ENCODE data around the gene TCF4. TPM values are rescaled to one million over a fixed set of nuclear protein-coding genes. Genes with fewer than 3 reads are reported as not detected.

The TCF4 gene
- total and polyA plus RNA-seq, 4 donors: 14.3 to 356 (median 73.0) TPM

DNA sequence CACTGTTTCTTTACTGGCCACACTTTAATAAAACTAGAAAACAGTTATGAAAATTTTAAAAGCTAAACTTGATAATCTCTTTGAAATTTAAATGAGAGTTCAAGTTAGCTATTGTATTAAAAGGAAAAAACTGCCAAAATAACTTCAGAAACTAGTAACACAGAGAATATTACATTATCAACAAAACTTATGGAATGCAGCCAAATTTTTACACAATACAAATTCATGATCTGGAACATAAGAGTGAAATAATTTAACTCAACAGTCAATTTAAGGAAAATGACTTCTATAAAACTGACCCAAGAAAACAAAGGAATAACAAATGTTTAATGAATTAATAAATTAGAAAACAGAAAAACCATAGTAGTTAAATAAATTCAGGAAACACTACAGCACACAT lies 65.0 kb downstream of the TCF4 start:
- TF ChIP-seq, protein P1, sequence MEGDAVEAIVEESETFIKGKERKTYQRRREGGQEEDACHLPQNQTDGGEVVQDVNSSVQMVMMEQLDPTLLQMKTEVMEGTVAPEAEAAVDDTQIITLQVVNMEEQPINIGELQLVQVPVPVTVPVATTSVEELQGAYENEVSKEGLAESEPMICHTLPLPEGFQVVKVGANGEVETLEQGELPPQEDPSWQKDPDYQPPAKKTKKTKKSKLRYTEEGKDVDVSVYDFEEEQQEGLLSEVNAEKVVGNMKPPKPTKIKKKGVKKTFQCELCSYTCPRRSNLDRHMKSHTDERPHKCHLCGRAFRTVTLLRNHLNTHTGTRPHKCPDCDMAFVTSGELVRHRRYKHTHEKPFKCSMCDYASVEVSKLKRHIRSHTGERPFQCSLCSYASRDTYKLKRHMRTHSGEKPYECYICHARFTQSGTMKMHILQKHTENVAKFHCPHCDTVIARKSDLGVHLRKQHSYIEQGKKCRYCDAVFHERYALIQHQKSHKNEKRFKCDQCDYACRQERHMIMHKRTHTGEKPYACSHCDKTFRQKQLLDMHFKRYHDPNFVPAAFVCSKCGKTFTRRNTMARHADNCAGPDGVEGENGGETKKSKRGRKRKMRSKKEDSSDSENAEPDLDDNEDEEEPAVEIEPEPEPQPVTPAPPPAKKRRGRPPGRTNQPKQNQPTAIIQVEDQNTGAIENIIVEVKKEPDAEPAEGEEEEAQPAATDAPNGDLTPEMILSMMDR (IDR thresholded peaks at IDR 0.05; ENCODE audit: control extremely low read depth, extremely low read depth): no peak
- Histone ChIP-seq H3K36me3 (ENCODE audit: control insufficient read depth in 4 of 4, insufficient read depth in 4 of 4, low read length in 4 of 4) (no peaks in the 10 kb centered on the region), H3K27me3 (ENCODE audit: control insufficient read depth in 3 of 3, insufficient read depth in 3 of 3, low read length in 2 of 3) (no peaks in the 10 kb centered on the region), H3K9ac (ENCODE audit: insufficient read depth in 1 of 2, low read length in 2 of 2) (no peak overlapping the region), H3K27ac (ENCODE audit: low read depth in 1 of 2, low read length in 1 of 2) (no peak overlapping the region), H3K4me1 (ENCODE audit: control insufficient read depth in 5 of 5, insufficient read depth in 5 of 5, low read length in 5 of 5) (peaks cover 0 to 13% (median 2%) of the 10 kb centered on the region in 5 donors), H3K4me3 (no peak overlapping the region), H3K9me3 (ENCODE audit: control insufficient read depth in 4 of 4, insufficient read depth in 3 of 4, low read length in 3 of 4) (no peaks in the 10 kb centered on the region)
- ATAC-seq (ENCODE audit: insufficient read depth, low FRiP score) (no peak), DNase-seq (peak in 2 of 3 donors; percentile 54 to 62)

DNA sequence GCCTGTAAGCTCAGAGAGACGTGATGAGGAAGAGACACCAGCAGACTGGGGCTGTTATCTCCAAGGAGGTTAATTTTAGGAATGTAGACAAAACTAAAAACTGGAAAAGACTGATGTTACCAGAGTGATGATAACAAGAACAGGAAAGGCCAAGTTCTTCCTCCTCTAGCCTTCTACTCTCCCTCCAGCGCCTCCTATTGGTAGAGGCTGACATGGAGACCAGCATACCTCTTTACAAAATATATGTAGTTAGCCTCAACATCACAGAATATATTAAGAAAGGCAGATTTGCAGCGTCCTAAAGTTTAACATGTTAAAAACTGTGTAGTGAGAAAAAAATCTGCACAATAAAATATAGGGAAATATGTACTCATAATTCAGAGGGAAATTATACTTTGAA lies 66.0 kb downstream of the TCF4 start:
- ATAC-seq (ENCODE audit: insufficient read depth, low FRiP score) (no peak), DNase-seq (no peak)
- H3K36me3 ChIP-seq (ENCODE audit: control insufficient read depth in 4 of 4, insufficient read depth in 4 of 4, low read length in 4 of 4): peaks cover 0 to 3% (median 0%) of the 10 kb centered on the region in 4 donors
- H3K9ac ChIP-seq (ENCODE audit: insufficient read depth in 1 of 2, low read length in 2 of 2): no peak overlapping the region
- TF ChIP-seq, protein P1 (IDR thresholded peaks at IDR 0.05; ENCODE audit: control extremely low read depth, extremely low read depth): no peak
- WGBS, 2 donors: 72% methylated on average over 3 of the region's 3 CpGs
- no peak overlapping the region for H3K27ac ChIP-seq (ENCODE audit: low read depth in 1 of 2, low read length in 1 of 2)
- H3K4me1 ChIP-seq (ENCODE audit: control insufficient read depth in 5 of 5, insufficient read depth in 5 of 5, low read length in 5 of 5): peaks cover 0 to 13% (median 2%) of the 10 kb centered on the region in 5 donors
- no peaks in the 10 kb centered on the region for H3K27me3 ChIP-seq (ENCODE audit: control insufficient read depth in 3 of 3, insufficient read depth in 3 of 3, low read length in 2 of 3)
- no peak overlapping the region for H3K4me3 ChIP-seq
- H3K9me3 ChIP-seq (ENCODE audit: control insufficient read depth in 4 of 4, insufficient read depth in 3 of 4, low read length in 3 of 4): no peaks in the 10 kb centered on the region

DNA sequence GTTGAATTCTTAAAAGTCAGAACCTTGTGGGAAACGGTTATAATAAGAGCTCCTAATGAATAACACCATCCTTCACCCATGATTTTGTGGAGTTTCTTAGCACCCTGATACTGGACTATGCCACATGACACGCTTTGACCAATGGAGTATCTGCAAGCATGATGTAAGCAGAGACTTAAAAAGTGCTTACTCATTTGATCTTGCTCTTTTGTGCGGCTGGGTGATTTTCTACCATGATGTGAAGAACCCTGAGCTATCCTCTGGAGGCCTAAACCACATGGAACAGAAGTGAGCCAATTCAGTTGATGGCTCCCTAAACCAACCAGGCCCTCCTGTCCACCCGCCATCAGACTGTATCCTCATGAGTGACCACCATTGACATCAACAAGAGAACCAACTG lies 70.9 kb downstream of the TCF4 start:
- TF ChIP-seq, protein P1 (IDR thresholded peaks at IDR 0.05; ENCODE audit: control extremely low read depth, extremely low read depth): no peak
- H3K27ac ChIP-seq (ENCODE audit: low read depth in 1 of 2, low read length in 1 of 2): no peak overlapping the region
- no peaks in the 10 kb centered on the region for H3K27me3 ChIP-seq (ENCODE audit: control insufficient read depth in 3 of 3, insufficient read depth in 3 of 3, low read length in 2 of 3)
- H3K9ac ChIP-seq (ENCODE audit: insufficient read depth in 1 of 2, low read length in 2 of 2): no peak overlapping the region
- no peak overlapping the region for H3K4me3 ChIP-seq
- DNase-seq: no peak
- WGBS, 2 donors: 91 to 93% methylated on average over 4 of the region's 4 CpGs
- H3K4me1 ChIP-seq (ENCODE audit: control insufficient read depth in 5 of 5, insufficient read depth in 5 of 5, low read length in 5 of 5): peaks cover 0 to 17% (median 2%) of the 10 kb centered on the region in 5 donors
- H3K9me3 ChIP-seq (ENCODE audit: control insufficient read depth in 4 of 4, insufficient read depth in 3 of 4, low read length in 3 of 4): no peaks in the 10 kb centered on the region
- H3K36me3 ChIP-seq (ENCODE audit: control insufficient read depth in 4 of 4, insufficient read depth in 4 of 4, low read length in 4 of 4): peaks cover 0 to 4% (median 1%) of the 10 kb centered on the region in 4 donors
- ATAC-seq (ENCODE audit: insufficient read depth, low FRiP score): no peak

Data from lung (tissue), 12 donors.